Measurements from ENCODE around the gene PSMG3.
A peak's percentile ranks its signal among the peaks of the same experiment; 100 is the strongest.

Gene PSMG3

GRCh38 chr7:1569833-1570632 is at the start of gene PSMG3:
TSS of gene PSMG3 (minus strand) at chr7:1570032. CDS start at chr7:1569339, 693 bp downstream.
- DNase-seq: peak; percentile 94

GRCh38 chr7:1618475-1618874 is 48.6 kb upstream of the PSMG3 start:
- no peak for DNase-seq

- no peak for DNase-seq
These were observed 48.1 kb upstream of the PSMG3 start for GRCh38 chr7:1617957-1618356.

GRCh38 chr7:1616741-1617140 is 46.9 kb upstream of the PSMG3 start:
- DNase-seq: no peak

GRCh38 chr7:1611708-1612241 is 41.9 kb upstream of the PSMG3 start:
- peak; percentile 45 for DNase-seq

- no peak for DNase-seq
These were observed 41.0 kb upstream of the PSMG3 start for GRCh38 chr7:1610678-1611302.

GRCh38 chr7:1610013-1610677 is 40.3 kb upstream of the PSMG3 start:
- no peak for DNase-seq

- DNase-seq: no peak
These were observed 39.2 kb upstream of the PSMG3 start for GRCh38 chr7:1609023-1609422.

GRCh38 chr7:1608318-1608717 is 38.5 kb upstream of the PSMG3 start:
- DNase-seq: no peak

GRCh38 chr7:1607696-1608095 is 37.9 kb upstream of the PSMG3 start:
- DNase-seq: no peak

GRCh38 chr7:1607001-1607400 is 37.2 kb upstream of the PSMG3 start:
- DNase-seq: no peak

- DNase-seq: no peak
These were observed 34.6 kb upstream of the PSMG3 start for GRCh38 chr7:1604383-1604782.

- no peak for DNase-seq
These were observed 33.8 kb upstream of the PSMG3 start for GRCh38 chr7:1603346-1604225.

GRCh38 chr7:1602386-1602785 is 32.6 kb upstream of the PSMG3 start:
- DNase-seq: no peak

GRCh38 chr7:1601956-1602355 is 32.1 kb upstream of the PSMG3 start:
- DNase-seq: no peak

- DNase-seq: no peak
These were observed 30.0 kb upstream of the PSMG3 start for GRCh38 chr7:1599640-1600395.

GRCh38 chr7:1598961-1599639 is 29.3 kb upstream of the PSMG3 start:
- no peak for DNase-seq

GRCh38 chr7:1598286-1598685 is 28.5 kb upstream of the PSMG3 start:
- no peak for DNase-seq

GRCh38 chr7:1597791-1598190 is 28.0 kb upstream of the PSMG3 start:
- no peak for DNase-seq

GRCh38 chr7:1597066-1597760 is 27.4 kb upstream of the PSMG3 start:
- no peak for DNase-seq
